ENCODE data around the gene AKR1C2.
"Not testable (repeated sequence)": the region's sequence is repeated elsewhere in the genome, so short reads cannot be mapped to it uniquely, and the experiment has no call there.

The AKR1C2 gene

GRCh38 chr10:4984971-4985594 is 18.6 kb downstream of the AKR1C2 start:
- no peaks in the 10 kb centered on the region for H3K36me3 ChIP-seq (ENCODE audit: insufficient read depth, low read length)
- H3K9ac ChIP-seq (ENCODE audit: low read depth, low read length), result no peak overlapping the region
- H3K9me3 ChIP-seq (ENCODE audit: control insufficient read depth, insufficient read depth, low read length), result no peaks in the 10 kb centered on the region
- H3K4me1 ChIP-seq (ENCODE audit: insufficient read depth, low read length), result no peaks in the 10 kb centered on the region

- H3K9ac ChIP-seq (ENCODE audit: low read depth, low read length), result no peak overlapping the region
- H3K36me3 ChIP-seq (ENCODE audit: insufficient read depth, low read length), result no peaks in the 10 kb centered on the region
- no peaks in the 10 kb centered on the region for H3K9me3 ChIP-seq (ENCODE audit: control insufficient read depth, insufficient read depth, low read length)
- H3K4me1 ChIP-seq (ENCODE audit: insufficient read depth, low read length), result no peaks in the 10 kb centered on the region
Observed at GRCh38 chr10:4984223-4984622, 19.4 kb downstream of the AKR1C2 start.

GRCh38 chr10:4983615-4984216 is 19.9 kb downstream of the AKR1C2 start:
- no peaks in the 10 kb centered on the region for H3K4me1 ChIP-seq (ENCODE audit: insufficient read depth, low read length)
- H3K9ac ChIP-seq (ENCODE audit: low read depth, low read length), result no peak overlapping the region
- no peaks in the 10 kb centered on the region for H3K9me3 ChIP-seq (ENCODE audit: control insufficient read depth, insufficient read depth, low read length)

GRCh38 chr10:4982764-4983226 is 20.9 kb downstream of the AKR1C2 start:
- H3K4me1 ChIP-seq (ENCODE audit: insufficient read depth, low read length), result no peaks in the 10 kb centered on the region

More at GRCh38 chr10:4983615-4984216, 19.9 kb downstream of the AKR1C2 start:
- H3K36me3 ChIP-seq (ENCODE audit: insufficient read depth, low read length), result no peaks in the 10 kb centered on the region

GRCh38 chr10:4981722-4982471 is 21.8 kb downstream of the AKR1C2 start:
- no peaks in the 10 kb centered on the region for H3K4me1 ChIP-seq (ENCODE audit: insufficient read depth, low read length)
- no peaks in the 10 kb centered on the region for H3K9me3 ChIP-seq (ENCODE audit: control insufficient read depth, insufficient read depth, low read length)
- no peak overlapping the region for H3K9ac ChIP-seq (ENCODE audit: low read depth, low read length)
- no peaks in the 10 kb centered on the region for H3K36me3 ChIP-seq (ENCODE audit: insufficient read depth, low read length)

More at GRCh38 chr10:4982764-4983226, 20.9 kb downstream of the AKR1C2 start:
- H3K9ac ChIP-seq (ENCODE audit: low read depth, low read length), result no peak overlapping the region
- no peaks in the 10 kb centered on the region for H3K9me3 ChIP-seq (ENCODE audit: control insufficient read depth, insufficient read depth, low read length)
- H3K36me3 ChIP-seq (ENCODE audit: insufficient read depth, low read length), result no peaks in the 10 kb centered on the region

- Histone ChIP-seq H3K36me3 (ENCODE audit: insufficient read depth, low read length) (no peaks in the 10 kb centered on the region), H3K9me3 (ENCODE audit: control insufficient read depth, insufficient read depth, low read length) (no peaks in the 10 kb centered on the region), H3K9ac (ENCODE audit: low read depth, low read length) (no peak overlapping the region), H3K4me1 (ENCODE audit: insufficient read depth, low read length) (no peaks in the 10 kb centered on the region)
Observed at GRCh38 chr10:4980793-4981192, 22.9 kb downstream of the AKR1C2 start.

- no peaks in the 10 kb centered on the region for H3K9me3 ChIP-seq (ENCODE audit: control insufficient read depth, insufficient read depth, low read length)
- no peaks in the 10 kb centered on the region for H3K36me3 ChIP-seq (ENCODE audit: insufficient read depth, low read length)
- no peaks in the 10 kb centered on the region for H3K4me1 ChIP-seq (ENCODE audit: insufficient read depth, low read length)
- H3K9ac ChIP-seq (ENCODE audit: low read depth, low read length), result no peak overlapping the region
Observed at GRCh38 chr10:4978870-4979269, 24.8 kb downstream of the AKR1C2 start.

- no peak overlapping the region for H3K9ac ChIP-seq (ENCODE audit: low read depth, low read length)
- H3K4me1 ChIP-seq (ENCODE audit: insufficient read depth, low read length), result no peaks in the 10 kb centered on the region
Observed at GRCh38 chr10:4977025-4977424, 26.6 kb downstream of the AKR1C2 start.

GRCh38 chr10:4974400-4974799 is 29.3 kb downstream of the AKR1C2 start:
- not testable (repeated sequence) for H3K36me3 ChIP-seq (ENCODE audit: insufficient read depth, low read length); H3K4me1 ChIP-seq (ENCODE audit: insufficient read depth, low read length); H3K9me3 ChIP-seq (ENCODE audit: control insufficient read depth, insufficient read depth, low read length); H3K9ac ChIP-seq (ENCODE audit: low read depth, low read length)

More at GRCh38 chr10:4977025-4977424, 26.6 kb downstream of the AKR1C2 start:
- H3K36me3 ChIP-seq (ENCODE audit: insufficient read depth, low read length), result no peaks in the 10 kb centered on the region
- H3K9me3 ChIP-seq (ENCODE audit: control insufficient read depth, insufficient read depth, low read length), result no peaks in the 10 kb centered on the region

GRCh38 chr10:4973294-4973693 is 30.4 kb downstream of the AKR1C2 start:
- not testable (repeated sequence) for H3K9ac ChIP-seq (ENCODE audit: low read depth, low read length); H3K9me3 ChIP-seq (ENCODE audit: control insufficient read depth, insufficient read depth, low read length); H3K36me3 ChIP-seq (ENCODE audit: insufficient read depth, low read length); H3K4me1 ChIP-seq (ENCODE audit: insufficient read depth, low read length)

- H3K4me1 ChIP-seq (ENCODE audit: insufficient read depth, low read length); H3K36me3 ChIP-seq (ENCODE audit: insufficient read depth, low read length); H3K9ac ChIP-seq (ENCODE audit: low read depth, low read length); H3K9me3 ChIP-seq (ENCODE audit: control insufficient read depth, insufficient read depth, low read length): not testable (repeated sequence)
Observed at GRCh38 chr10:4972369-4973142, 31.1 kb downstream of the AKR1C2 start.

GRCh38 chr10:4970362-4970761 is 33.3 kb downstream of the AKR1C2 start:
- H3K4me1 ChIP-seq (ENCODE audit: insufficient read depth, low read length); H3K9me3 ChIP-seq (ENCODE audit: control insufficient read depth, insufficient read depth, low read length); H3K9ac ChIP-seq (ENCODE audit: low read depth, low read length); H3K36me3 ChIP-seq (ENCODE audit: insufficient read depth, low read length): not testable (repeated sequence)

- not testable (repeated sequence) for H3K9ac ChIP-seq (ENCODE audit: low read depth, low read length); H3K36me3 ChIP-seq (ENCODE audit: insufficient read depth, low read length); H3K4me1 ChIP-seq (ENCODE audit: insufficient read depth, low read length); H3K9me3 ChIP-seq (ENCODE audit: control insufficient read depth, insufficient read depth, low read length)
Observed at GRCh38 chr10:4969289-4969688, 34.4 kb downstream of the AKR1C2 start.

- H3K9me3 ChIP-seq (ENCODE audit: control insufficient read depth, insufficient read depth, low read length); H3K4me1 ChIP-seq (ENCODE audit: insufficient read depth, low read length); H3K9ac ChIP-seq (ENCODE audit: low read depth, low read length); H3K36me3 ChIP-seq (ENCODE audit: insufficient read depth, low read length): not testable (repeated sequence)
Observed at GRCh38 chr10:4967189-4967588, 36.5 kb downstream of the AKR1C2 start.
